ENCODE results near the gene STIM2.
"Not testable (repeated sequence)": the region's sequence is repeated elsewhere in the genome, so short reads cannot be mapped to it uniquely, and the experiment has no call there.

Gene STIM2

DNA sequence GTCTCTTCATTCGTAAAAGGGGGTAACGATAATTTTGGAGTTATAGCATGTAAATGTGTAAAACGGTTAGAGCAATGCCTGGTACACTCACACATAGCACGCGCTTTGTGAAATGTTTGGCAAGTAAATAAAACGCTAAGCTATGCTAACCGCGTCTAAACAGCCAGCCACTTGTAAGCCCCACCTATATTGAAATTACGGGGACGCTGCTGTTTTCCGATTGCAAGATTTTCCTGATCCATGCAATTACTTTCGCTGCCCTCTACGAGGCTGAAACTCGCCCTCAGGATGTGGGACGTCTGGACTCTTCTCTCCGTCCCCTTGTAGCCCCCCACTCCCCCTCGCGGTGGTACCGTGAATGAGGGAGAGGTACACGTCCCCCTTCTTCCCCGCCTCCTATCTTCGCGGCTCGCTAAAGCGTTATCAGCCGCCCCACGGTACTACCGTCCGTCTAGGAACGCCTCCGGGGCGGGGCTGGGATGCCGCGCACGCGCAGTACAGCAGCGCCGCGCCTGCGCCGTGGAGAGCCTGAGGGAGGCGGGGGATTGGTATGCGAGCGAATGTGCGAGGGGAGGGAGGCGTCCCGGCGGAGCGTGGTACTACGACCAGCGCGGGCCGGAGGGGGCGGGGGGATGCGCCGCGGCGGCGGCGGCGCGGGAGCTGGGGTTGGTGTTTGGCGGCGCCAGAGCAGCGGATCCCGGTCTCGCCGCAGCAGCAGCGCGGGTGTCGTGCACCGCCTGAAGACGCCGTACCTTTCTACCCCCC, at the start of gene STIM2:
TSS of gene STIM2 (plus strand) at position 685 of the 765 bp plus-strand sequence.
- DNase-seq: peak; percentile 65 to 95

DNA sequence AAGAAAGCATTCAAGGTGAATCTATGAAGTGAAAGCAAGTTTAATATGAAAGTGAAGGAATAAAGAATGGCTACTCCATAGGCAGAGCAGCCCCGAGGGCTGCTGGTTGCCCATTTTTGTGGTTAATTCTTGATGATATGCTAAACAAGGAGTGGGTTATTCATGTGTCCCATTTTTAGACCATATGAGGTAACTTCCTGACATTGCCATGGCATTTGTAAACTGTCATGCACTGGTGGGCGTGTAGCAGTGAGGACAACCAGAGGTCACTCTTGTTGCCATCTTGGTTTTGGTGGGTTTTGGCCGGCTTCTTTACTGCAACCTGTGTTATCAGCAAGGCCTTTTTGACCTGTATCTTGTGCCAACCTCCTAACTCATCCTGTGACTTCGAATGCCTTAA, 49.1 kb upstream of the STIM2 start:
- not testable (repeated sequence) for DNase-seq

DNA sequence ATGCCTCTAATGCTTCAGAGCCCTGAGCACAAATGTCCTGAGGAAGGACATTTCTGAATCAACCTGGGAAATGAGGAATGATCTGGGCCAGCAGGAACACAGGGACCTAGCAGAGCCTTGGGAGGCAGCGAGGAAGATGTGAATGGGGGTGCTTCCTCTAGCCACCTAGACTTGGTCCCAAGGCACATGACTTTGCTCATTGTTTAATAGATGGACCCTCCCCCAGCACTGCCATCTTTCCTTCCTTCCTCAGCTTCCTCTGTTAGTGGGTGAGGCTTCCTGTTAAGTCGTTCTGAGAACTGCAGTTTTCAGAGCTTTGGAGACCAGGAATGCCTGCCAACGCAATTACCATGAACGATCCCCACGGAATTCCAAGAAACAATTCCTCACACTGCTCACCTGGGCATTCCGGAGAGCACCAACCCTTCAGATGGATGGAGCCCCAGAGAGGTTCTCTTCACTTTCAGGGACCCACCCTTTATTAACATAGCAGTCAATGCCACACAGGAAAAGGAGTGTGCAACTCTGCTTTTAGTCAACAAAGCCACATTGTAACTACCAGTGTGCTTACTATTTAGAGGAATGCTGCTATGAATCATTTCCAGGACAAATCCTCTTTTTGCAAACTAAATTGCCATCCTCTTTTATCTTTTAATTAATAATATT, 48.5 kb upstream of the STIM2 start:
- DNase-seq: no peak

DNA sequence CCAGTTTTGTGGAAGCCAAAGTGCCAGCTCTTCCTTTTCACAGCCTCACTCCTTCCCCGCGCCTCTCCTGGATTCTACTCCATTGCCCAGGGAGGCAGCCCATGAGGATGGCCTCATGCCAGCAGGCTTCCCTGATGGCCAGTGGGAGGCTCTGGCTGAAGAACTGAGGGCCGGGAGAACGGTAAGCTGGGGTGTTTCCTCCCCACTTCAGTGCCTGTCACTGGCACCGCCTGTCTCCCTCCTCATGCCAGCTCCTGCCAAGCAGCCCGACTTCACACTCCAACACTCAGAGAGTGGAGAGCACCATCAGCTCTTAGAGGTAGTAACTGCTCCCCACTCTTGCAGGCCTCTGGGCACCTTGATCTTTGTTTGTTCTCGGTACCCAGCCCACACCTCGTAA, 46.9 kb upstream of the STIM2 start:
- no peak for DNase-seq

DNA sequence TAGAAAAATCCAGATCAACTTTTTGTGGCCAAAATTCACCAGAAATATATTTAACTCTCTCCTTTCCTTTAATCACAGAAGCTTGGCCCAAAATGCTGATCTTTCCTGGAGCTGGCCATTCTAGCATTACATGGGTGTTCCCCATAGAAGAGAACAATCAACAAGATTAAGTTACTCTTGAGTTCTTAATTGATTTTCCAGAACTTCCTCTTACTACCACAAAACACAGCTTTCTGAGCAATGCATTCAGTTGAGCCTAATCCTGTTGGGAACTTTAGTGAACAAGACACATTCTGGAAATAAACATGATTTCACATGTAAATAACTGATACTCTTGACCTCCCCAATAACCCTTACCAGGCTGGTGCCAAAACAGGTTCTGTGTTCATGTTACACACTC, 45.4 kb upstream of the STIM2 start:
- no peak for DNase-seq

DNA sequence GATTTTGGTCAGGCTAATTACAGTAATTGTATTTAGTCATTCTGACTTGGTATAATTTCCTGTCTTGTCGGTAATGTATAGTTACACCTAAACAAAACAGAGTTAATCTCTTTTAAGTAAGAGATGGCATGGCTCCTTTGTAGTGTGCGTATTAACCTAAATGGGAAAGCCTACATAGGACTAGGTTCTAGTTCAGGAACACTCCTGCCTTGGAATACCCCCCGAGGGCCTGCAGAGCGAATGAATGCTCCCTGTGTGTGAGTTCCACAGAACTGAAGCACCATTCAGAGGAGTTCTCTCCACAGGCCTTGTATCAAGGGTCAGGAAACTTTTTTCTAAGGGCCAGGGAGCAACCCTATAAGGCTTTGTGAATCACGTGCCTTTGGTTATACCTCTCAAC, 44.9 kb upstream of the STIM2 start:
- no peak for DNase-seq

DNA sequence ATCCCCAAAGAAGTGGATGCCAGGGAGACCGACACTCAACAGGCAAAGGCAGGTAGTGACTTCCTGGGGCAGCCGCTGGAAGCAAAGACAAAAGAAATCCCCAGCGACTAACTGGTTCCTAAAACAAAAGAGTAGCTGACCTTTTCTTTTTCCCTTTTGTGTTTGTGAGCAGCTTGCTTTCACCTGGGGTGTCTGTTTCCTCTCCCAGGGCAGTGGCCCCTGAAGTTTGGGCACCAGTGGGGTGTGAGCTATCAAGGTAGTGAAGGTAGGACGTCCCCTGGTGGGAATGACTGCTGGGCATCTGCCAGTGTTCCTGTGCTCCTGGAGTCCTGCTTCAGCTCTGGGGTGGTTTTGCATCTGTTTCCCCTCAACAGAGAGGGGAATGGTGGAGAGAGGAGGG, 41.6 kb upstream of the STIM2 start:
- no peak for DNase-seq

DNA sequence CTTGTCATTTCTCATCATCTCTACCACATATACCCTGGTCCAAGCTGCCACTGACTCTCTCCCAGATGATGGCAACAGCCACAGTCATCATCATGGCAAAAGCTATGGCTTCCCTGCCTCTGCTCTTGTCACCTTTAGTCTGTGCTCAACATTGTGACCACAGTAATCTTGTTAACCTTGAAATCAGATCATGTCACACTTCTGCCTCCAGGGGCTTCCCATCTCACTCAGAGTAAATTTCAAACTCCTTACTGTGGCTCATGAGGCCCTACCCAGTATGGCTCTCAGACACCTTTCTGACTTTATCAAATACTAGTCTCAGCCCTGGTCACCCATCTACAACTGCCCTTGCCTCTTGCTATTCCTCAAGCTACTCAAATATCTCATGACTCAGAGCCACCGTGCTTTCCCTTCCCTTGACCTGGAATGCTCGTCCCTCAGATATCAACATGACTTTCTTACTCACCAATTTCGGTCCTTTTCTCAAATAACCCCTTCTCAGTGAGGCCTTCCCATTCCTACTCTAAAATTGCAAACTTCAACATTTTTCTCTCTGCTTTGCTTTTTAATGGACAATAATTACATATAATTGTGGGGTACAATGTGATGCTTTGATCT, 41.1 kb upstream of the STIM2 start:
- no peak for DNase-seq

DNA sequence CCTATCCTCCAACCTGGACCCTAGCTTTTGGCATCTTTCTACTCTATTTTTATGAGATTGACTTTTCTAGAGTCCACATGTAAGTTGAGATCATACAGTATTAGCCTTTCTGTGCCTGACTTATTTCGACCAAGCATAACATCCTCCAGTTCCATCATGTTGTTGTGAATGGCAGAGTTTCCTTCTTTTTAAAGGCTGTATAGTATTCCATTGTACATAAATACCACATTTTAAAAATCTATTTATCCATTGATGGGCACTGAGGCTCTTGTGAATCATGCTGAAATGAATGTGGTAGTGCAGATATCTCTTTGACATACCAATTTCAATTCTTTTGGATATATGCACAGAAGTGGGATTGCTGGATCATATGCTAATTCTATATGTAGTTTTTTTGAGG, 40.3 kb upstream of the STIM2 start:
- no peak for DNase-seq

DNA sequence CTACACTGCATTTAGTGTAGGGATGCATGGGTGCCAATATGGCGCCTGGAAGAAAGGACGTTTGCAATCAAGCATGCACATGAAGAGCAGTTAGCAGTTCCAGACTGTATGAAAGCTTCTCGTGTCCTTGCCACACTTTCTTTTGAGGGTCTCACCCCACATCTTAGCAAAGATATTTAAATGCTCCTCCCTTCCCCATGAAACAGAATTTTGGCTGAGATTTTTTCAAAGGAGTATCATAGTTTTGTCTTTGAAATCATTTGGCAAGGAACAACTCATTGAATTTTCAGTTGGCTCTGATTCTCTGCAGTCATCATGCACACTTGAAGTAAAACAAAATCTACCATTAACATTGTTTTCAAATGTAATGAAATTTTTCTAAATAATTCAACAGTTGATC, 39.6 kb upstream of the STIM2 start:
- no peak for DNase-seq

DNA sequence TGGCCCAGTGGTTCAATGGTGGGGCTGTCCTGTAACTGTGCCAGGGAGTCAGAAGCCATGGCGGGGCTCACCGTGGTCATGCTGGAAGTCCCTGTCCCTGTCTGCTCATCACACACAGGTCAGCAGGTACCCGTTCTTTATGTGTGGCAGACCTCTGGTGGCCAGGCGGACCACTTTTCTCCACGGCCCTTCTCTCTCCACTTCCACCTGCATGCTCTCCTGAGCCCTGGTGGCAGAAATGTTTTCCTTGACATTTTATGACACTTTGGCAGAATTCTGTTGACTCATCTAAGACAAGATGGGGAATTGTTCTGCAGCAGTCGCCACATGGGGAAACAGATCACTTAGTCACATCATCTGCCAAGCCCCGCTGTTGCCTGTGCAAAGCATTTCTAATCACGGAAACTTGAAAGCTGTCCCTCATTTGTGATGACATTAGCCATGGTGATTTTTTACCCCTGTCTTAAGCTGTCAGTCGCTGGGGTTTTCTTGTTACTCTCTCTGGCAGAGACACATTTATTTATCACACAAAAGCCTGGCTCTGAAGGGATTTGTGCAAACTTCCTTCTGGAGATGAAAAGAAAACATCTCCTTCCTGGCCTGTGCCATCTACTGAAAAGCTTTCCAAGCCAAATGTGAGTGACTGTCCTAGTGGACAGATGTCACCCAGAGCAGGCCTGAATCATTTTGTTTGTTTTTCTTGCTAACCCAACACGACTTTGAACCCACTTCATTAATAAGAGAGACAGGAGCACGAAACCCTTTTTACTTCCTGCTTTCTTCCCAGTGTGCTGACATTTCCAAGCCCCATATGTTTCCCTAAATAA, 38.8 kb upstream of the STIM2 start:
- DNase-seq: no peak

DNA sequence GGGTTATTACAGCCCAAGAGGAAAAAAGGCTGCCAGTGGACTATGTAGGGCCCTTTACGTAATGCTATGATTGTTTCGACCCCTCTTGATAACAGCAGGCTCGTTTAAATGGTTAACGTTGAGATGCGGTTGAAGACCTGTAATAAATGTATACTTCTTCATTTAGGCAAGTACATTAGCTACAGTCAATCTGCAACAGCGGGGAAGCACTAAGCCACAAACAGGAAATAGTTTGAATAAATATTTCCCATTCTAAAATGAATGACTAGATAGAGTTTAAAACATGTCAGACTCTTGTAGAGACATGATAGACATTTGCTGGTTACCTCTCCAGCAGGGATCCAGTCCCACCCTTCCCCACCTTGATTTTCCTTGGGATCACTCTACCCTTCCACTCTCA, 38.1 kb upstream of the STIM2 start:
- DNase-seq: no peak

DNA sequence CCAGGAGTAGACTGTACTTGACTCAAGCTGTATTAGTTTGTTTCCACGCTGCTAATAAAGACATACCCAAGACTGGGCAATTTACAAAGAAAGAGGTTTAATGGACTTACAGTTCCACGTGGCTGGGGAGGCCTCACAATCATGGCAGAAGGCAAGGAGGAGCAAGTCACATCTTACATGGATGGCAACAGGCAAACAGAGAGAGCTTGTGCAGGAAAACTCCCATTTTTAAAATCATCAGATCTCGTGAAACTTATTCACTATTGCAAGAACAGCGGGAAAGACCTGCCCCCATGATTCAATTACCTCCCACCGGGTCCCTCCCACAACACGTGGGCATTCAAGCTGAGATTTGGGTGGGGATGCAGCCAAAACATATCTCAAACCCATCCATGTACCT, 37.7 kb upstream of the STIM2 start:
- not testable (repeated sequence) for DNase-seq

DNA sequence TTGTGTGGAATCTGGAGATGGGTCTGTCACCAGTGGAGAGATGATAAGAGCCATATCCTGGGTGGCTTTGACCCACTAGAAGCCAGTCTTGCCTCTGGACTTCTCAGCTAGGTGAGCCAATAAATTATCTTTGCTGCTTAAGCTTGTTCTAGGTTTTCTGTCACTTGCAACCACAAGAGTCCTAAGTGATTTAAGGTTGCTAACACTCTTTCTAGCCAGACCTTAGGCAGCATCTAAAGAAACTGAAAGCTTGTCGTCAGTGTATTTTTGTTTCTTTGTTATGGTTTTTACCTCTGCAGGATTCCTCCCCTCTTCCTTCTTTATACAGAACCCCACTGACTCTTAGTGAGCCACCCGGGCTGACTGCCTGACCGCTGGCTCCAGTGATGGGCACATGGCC, 37.1 kb upstream of the STIM2 start:
- DNase-seq: no peak

DNA sequence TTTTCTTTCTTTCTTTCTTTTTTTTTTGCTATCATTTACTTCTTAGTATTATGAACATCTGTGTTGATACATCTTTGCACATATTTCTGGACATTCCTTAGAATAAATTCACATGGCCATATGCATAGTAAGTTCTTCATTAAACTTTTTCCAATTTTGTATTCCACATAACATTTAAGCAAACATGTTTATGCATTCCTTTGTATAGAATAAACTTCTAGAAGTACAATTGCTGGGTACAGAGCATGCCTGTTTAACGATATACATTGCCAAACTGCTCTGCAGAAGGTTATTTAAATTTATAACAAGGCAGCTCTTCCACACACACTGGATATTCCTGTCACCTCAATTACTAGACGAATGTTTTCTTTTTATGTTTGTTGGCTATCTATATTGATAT, 36.0 kb upstream of the STIM2 start:
- no peak for DNase-seq

DNA sequence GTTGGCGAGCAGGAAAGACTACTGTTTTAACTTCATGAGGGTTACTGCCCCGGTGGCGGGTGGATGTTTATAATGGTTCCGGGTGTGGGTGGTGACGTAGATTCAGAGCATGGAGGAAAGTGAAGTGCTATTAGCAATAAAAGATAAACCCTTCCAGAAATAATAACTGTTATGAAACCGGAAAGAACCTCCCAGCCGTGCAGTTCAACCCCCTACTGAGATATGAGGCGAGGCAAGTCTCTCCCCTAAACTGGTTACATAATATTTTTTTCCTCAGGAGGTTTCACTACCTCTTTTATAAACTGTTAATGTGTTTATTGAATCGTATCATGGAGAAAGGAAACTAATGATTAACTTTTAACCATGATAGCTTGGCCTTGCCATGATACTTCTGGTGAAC, 33.9 kb upstream of the STIM2 start:
- no peak for DNase-seq

DNA sequence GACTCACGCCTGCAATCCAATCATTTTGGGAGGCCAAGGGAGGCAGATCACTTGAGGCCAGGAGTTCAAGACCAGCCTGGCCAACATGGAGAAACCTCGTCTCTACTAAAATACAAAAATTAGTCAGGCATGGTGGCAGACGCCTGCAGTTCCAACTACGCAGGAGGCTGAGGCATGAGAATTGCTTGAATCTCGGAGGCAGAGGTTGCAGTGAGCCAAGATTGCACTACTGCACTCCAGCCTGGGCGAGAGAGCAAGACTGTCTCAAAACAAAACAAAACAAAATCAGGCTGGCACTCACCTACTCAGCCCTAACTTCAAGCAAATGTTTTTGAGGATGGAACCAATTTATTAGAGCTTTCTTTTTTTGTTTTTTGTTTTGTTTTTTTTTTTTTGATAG, 33.3 kb upstream of the STIM2 start:
- DNase-seq: not testable (repeated sequence)

DNA sequence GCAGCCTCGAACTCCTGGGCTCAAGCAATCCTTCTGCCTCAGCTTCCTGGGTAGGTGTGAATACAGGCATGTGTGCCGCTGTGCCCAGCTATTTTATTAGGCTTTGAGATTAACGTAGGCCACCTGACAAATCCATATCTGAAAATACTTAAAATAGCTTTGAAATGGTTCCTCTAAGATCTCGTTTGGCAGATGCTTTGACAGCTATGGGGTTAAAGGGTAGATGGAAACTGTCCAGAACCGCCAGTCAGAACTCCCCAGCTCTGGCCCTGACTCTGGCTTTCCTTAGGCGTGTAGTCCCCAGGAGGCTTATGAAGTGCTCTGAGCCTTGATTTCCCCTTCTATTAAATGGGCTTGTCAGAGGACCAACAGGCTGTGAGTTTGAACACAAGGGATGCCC, 32.8 kb upstream of the STIM2 start:
- DNase-seq: no peak

DNA sequence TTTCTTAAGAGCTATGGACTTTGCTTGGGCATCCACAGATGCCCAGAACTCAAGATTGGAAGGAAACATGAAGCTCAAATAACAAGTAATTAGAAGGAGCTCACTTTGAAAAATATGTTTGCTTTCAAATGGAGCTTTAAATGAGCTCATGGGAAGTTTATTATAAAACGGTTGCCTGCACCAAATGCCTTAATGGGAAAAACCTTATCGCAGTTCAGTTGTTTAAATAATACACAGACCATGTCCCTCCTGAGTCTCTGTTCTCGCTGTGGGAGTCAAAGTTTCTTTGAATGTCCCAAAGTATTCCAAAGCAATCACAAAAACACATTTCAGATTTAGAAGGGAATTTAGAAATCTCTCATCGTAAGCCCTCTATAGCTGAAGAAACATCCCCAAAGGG, 31.6 kb upstream of the STIM2 start:
- no peak for DNase-seq

DNA sequence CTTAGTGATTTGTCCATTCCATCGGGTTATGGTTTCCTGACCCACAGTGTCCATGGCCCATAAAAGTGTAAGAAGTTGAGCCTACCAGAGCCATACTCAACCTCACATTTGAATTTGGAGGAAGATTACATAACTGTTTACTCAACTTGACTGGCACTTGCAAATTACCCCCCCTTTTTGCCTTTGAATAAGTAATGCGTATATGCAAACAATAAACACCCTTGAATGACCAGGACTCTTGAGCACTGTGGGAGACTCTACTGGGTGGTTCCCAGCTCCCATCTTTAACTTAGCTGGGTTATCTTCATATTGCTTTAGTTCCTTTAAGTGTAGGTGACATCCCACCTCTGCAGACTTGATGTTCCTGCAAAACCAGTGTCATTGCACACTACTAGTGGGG, 30.6 kb upstream of the STIM2 start:
- no peak for DNase-seq

DNA sequence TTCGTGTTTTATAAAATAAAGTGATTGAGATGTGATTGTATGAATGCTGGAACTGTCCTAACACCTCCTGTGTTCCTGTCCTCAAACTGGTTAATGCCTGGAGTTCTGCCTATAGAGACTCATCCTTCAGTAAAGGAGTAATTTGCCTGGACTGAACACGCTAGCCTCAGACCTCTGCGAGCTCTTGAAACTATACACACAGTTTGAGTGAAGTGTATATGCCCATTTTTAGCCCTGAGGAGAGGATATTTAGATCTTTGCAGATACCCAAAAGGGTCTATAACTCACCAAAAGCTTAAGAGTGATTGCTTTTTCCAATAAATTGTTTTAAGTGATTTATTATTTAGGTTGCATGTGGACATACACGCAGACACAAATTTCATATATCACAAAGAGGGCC, 29.9 kb upstream of the STIM2 start:
- DNase-seq: no peak

DNA sequence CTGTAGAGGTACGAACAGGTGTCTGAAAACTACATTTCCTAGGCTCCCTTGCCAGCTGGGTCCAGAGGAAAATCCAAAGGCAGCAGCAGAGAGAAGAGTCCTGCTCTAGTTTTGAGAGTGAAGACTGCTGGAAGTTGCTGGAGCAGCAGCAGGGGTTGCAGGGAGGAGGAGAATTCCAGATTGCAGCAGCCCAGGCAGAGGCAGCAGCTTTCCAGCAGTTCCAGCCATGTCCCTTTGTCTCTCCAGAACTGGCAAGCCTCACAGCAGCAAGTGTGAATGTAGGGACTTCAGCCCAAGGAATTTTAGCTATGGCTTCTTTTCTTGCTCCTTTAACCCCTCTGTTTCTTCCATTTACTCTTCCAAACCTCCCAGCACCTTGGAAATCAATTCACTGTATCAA, 24.1 kb upstream of the STIM2 start:
- DNase-seq: no peak
